GM21786 (cell line): ENCODE measurements around the gene UBN1.

Experiments
- ATAC-seq: cut with Tn5 transposase; IDR thresholded peaks from one replicate; pipeline ENCODE4 v1.9.1; 2021; ENCODE audit not compliant: unreplicated experiment

UBN1 gene

DNA sequence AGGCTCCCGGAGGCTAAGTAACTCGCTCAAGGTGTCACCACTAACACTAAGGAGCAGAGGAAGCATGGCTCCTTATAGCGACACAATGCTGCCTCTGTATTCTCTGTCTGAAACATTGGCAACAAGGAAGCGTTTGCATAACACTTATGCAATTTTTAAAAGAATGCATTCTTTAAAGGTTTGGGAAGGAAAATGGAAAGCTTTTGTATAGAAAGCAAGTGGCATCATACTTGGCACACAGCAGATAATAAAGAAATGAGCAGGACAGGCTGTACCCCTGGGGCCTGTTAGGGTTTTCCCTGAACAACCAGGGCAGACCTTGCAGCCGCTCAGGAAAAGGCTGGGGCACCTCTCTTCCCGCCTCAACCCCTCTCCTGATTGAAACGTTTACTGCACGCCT is 52.8 kb downstream of the UBN1 start:
- ATAC-seq = no peak

DNA sequence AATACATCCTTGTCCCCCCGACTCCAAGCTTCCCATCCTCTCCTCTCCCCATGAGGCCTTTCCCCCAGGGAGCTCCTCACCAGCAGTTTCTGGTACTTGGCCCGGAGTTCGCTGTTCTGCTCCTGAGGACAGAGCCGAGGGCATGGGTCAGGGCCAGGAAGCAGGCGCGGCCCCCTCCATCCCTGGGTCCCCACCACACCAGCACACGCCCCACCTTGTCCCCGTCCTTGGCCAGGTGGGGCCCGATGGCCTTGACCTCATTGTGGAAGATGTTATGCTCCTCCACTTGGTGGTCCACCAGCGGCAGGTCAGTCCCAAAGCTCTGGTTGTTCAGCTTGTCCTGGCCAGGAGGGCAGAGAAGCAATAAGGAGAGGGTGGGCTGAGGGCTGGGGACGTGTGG is 53.5 kb downstream of the UBN1 start:
- ATAC-seq = no peak

DNA sequence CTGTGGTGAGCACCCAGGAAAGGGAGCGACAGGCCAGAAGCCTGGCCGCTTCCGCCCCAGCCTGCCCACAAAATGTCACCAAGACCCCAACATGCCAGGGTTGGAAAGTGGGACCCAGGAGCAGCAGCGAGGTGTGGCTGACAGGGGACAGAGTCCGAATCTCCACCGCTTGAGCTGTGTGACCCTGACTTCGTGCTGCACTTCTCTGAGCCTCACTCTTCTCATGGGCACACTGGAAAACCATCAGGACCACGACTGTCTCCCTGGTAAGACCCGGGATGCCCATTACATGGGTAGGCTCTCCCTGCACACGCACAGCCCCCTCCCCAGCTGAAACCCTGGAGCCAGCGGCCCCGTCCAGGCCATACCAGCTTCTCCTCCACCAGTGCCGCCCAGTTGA is 54.8 kb downstream of the UBN1 start:
- no peak for ATAC-seq

DNA sequence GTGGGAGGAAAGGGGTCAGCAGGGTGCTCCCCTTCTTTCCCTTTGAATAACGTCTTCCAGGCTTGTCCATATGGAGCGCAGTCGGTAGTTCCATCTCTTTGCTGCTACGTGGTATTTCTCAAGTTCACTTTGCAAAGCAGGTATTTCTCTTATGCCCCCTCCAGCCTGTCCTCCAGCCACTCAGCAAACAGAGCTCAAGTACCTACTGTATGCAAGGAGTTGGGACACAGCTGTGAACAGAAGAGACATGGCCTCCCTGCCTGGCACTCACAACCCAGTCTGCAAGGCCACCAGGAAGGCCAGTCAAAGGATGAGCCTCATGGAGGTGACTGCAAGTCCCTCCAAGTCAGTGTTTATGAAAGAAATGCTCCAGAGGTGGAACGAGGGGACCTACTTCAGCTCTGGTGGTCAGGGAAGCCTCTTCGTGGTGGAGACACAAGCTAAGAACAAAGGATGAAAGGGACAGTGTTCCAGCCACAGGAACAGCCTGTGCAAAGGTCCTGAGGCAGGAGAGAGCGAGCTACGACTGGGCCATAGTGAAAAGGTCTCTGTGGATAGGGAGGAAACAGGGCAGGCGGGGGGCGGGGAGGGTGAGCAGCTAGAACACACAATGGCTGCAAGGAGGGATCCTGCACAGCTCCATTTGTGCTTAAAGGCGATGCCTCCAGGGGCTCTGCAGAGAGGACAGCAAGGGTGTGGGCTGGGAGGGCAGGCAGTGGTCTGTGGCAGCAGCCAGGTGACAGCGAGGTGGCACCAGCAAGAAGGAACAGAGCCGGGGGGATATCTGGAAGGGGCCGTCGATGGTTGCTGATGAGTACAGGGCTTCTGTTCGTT is 57.0 kb downstream of the UBN1 start:
- ATAC-seq = no peak

DNA sequence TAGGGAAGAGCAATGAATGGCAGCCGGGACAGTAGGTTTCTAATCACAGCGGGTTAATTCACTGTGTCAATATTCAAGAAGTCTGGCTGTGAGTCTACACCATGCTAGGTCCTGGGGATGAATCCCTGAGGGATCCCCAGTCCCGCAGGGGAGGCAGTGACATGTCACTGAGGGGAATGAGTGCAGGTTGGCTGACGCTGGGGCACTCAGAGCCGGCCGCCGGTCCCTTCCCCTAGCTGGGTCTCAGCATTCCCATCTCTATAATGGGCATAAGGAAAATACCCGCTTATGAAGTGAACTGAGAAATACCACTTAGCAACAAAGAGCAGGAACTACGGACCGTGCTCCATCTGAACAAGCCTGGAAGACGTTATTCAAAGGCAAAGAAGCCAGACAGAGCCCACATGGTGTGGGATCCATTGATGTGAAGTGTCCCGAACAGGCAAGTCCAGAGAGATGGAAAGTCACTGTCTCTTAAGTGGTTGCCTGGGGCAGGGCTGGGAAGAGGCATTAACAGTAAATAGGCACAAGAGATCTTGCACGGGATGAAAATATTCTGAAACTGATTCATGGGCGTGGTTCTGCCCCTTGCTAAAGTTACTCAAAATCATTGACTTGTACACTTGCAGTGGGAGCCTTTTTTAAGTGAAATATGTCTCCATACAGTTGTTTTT is 57.8 kb downstream of the UBN1 start:
- no peak for ATAC-seq

DNA sequence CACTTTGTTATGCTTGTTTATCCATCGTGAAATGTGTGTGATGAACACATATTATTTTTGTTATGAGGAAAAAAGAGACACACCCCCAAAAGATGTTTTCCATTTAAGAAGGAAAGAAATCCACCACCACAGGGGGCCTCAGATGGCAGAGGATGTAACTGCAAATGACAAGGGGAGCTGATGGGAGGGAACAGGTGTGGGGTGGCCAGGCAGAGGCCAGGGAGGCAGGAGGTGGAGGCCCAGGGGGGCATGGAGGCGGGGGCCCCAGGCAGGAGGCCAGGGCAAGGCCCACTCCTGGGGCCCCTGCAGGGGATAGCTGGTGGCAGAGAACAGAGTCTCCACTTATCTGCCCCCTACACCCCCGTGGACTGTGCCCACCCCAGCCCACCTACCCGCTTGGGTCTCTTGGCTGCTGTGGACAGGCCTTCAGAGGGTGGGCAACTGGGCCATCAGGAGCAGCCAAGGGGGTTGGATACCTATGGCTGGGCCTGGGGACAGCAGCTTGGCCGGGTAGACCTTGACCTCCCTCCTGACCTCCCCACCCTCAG is 61.6 kb downstream of the UBN1 start:
- no peak for ATAC-seq

DNA sequence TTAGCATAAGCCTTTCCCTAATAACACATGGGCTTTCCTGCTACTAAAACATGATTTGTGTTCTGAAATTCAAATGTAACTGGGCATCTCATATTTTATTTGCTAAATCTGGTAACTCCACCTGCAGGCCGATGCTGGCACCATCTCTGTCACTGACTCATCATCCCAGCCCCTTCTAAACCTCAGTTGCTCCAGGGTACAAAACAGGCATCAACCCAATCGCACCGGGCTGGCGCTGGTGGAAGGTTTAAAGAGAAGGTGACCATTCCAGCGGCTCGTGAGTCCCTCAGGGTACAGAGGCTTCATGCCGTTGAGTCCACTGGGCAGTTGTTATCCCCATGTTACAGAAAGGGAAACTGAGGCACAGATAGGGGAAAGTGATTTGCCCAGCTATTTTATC is 62.5 kb downstream of the UBN1 start:
- no peak for ATAC-seq

DNA sequence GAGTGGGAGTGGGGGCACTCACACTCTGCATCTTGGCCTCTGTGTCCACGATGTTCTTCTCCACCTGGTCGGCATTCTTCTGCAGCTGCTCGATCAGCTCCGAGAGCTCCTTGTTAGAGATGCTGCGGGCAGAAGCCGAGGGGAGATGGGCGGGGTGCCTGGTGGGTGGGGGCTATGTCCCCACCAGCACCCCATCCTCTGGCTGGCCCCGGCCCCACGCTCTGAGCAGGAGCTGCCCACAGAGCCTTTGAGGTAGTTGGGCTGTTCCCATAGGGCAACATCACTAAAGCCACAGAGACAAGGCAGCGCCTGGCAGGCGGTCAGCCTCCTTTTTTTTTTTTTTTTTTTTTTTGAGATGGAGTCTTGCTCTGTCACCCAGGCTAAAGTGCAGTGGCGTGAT is 63.5 kb downstream of the UBN1 start:
- ATAC-seq = no peak

DNA sequence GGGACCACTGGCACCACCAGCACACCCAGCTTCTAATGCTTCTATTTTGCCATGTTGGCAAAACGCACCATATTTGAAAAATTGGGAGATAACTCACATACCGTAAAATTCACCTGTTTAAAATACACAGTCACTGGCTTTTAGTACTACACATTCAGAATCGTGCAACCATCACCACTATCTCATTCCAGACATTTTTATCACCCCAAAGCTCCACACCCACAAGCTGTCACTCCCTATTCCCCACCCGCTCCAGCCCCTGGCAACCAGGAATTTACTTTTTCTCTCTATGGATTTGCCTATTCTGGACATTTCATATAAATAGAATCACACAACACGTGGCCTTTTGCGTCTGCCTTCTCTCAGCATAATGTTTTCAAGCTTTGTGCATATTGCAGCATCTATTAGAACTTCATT is 64.7 kb downstream of the UBN1 start:
- ATAC-seq = no peak

DNA sequence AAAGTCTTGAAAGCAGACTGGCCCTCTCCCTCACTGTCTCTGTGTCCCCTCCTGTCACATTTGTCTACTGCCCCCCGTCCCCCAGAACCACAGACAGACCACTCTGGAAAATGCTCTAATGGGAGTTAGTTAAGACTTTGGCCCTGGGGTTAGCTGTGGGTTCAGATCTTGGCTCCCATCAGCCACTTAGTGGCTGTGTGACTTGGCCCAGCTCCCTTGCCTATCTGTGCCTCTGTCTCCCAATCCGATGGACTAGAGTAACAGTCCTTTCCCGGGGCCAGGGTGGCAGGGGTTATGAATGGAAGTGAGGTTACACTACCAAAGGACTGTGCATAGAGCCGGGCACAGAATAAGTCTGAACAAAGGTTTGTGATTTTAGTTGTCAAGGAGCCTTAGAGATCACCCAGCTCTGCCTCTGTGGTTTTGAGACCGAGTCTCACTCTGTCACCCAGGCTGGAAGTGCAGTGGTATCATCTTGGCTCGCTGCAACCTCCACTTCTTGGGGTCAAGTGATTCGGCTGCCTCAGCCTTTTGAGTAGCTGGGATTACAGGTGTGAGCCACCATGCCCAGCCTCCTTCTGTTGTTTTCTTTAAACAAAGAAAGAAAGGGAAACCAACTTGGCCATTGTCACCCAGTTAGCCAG is 66.0 kb downstream of the UBN1 start:
- no peak for ATAC-seq

DNA sequence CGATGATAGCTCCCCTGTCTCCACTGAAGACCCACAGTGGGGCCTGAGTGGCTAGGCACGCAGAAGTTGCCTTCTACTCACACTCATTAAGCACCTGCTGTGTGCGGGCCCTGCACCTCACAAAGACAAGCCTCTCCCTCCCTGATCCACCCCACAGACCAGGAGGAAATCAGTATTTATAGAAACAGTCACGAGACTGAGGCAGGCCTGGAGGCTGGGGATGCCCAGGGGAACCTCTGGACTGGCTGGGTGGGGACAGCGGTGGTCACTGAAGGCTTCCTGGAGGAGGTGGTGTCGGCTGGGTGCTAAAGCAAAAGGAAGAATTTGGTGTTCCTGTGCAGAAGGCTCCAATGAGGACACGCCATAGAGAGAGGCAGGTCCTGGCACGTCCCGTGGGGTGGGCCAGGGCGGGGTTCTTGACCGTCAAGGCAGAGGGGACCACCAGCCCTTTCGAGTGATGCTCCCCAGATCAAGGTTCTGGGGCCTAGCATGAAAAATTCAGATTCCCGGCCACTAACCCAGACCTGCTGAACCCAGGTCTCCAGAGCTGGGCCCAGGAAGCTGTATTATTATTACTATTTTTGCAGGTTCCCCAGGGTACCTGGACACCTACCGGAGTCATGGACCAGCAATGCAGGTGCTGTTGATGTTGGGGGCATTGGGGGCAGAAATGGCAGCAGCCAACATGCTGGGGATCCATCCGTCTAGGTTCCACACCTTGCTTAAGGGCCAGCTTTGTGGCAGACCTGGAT is 66.7 kb downstream of the UBN1 start:
- ATAC-seq = no peak

DNA sequence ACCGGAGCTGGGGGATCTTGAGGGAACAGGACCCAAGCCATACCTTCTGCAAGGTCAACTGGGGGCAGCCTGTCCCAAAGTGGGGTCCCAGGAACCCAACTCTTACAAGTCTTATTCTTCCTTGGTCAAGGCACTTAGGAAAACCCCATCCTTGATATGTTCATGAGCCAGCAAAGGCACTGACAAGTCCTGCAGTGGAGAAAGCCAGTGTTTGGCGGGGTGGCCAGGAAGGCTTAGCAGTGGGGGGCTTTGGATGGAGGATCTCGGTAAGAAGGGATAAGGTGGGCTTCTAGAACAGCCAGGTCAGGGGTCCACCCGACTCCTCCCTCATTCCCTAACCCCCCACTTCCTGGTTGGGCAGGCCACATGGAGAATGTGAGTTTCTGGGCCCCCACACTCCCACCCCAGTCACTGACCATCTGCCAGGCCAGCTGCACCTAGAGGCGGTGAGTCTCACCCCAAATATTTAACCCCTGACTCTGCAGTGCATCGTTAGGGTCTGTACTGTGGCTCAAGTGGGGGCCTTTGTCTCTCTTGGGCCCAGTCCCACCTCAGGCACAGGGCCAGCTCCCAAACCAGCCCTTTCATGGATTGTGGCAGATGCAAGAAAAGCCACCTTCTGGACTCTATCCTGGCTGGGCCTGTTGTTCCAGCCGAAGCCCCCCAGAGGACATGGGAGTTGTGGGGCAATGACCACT is 67.4 kb downstream of the UBN1 start:
- no peak for ATAC-seq

DNA sequence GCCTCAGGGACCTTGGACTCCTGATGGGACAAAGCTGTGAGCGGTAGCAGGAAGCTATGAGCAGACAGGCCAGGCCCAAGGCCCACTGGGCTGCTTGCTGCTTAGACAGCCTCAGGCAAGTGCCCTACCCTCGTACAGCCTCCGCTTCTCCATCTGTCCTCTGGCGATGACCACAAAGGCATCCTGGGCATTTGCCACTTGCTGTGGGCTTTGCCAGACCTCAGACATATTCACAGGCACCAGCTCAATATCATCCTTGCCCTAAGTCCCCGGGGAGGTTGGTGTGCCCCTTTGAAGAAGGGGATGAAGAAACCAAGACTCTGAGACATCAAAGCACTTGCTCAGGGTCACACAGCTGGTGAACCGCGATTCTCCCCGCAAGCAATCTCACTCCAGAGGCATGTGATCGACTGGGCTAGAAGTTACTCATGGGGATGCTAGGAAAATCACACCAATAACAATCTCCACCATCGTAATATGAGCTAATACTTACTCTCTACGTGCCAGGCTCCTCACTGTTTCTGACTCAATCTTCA is 68.0 kb downstream of the UBN1 start:
- ATAC-seq = no peak

DNA sequence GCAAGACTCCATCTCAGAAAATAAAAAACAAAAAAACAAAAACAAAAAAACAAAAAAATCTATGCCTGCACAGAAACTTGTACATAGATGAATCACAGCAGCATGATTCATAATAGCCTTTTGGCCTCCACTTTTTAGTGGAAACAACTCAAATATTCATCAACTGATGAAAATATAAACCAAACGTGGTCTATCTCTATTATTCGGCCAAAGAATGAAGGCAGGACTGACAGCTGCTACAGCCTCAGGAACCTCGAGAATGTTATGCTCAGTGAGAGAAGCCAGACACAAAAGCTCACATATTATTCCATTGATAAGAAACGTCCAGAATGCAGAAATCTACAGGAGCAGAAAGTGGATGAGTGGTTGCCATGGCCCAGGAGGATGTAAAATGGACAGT is 69.8 kb downstream of the UBN1 start:
- no peak for ATAC-seq

DNA sequence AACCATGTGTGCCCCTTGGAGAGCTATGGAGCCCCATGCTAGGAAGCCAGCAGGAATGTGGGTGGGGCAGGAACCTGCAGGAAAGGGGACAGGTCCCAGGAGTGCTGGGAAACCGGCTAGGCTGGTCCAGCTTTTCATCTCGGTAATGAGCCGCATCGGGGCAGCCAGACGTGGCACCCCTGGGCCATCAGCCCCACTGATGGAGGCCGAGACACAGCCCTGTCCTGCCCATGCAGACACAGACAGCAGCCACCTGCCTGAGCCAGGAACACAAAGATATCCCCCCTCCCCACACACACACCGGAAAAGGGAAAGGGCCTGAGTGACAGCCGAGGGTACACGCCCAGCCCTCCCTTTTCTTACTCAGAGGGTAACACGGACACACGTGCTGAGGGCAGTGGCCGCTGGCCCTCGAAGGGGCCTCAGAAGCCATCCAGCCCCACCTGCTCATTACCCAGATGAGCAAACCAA is 71.5 kb downstream of the UBN1 start:
- no peak for ATAC-seq

DNA sequence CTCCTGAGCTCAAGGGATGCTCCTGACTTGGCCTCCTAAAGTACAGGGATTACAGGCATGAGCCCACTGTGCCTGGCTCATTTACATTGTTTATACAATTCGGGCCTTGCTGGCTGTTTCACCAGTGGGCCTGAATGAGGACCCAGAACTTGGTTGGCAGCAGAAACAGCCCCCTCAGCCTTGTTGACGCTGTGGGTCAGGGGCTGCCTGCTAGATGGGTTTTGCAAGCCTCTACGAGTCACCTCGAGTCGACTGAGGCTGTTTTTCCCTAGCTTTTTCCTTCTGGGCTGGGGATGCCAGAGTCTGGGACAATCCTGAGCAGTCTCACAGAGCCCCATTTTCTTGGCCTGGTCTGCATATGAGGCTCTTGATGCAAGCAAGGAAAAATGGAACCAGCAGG is 73.5 kb downstream of the UBN1 start:
- ATAC-seq = no peak

DNA sequence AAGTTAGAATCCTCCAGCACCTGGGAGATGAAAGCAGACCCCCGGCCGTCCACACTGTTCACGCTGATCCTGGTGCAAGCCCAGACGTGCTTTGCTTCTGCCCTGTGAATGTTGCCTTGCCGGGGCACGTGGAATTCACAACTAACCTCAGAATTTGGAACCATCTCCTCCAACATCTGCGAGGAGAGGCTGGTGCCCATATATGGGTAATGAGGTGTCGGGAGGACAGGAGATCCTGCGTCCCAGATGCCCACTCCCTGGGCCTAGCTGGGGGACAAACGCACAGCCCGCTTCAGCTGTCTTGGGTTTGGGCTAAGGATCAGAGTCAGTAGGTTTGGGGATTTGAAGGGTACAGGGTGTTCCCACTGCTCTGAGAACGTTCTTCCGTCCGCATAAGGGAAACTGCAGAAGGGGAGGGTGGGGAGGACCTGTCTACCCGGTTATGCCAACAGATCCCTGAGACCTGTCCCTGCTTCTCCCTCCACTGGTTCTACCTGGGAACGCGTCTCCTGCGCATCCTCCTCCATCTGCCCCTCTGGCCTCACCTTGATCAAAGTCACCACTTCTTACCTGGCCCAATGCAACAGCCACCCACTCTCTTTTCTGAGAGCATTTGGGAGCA is 75.6 kb downstream of the UBN1 start:
- no peak for ATAC-seq

DNA sequence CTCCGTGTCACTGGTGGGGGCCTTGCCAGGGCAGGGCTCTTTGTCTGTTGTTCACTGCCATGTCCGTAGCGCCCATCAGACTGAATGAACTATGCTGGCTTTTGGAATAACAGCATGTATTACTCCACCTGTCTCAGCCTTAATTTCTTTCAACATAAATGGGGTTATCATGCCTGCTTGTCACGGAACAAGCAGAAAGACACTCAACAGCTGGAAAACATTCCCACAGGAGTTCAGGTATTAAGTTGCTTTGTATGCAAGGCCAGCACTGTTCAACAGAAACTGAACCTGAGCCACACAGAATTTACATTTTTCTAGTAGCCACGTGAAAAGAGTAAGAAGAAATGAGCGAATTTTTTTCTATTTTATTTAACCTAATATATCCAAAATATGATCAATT is 76.6 kb downstream of the UBN1 start:
- no peak for ATAC-seq

DNA sequence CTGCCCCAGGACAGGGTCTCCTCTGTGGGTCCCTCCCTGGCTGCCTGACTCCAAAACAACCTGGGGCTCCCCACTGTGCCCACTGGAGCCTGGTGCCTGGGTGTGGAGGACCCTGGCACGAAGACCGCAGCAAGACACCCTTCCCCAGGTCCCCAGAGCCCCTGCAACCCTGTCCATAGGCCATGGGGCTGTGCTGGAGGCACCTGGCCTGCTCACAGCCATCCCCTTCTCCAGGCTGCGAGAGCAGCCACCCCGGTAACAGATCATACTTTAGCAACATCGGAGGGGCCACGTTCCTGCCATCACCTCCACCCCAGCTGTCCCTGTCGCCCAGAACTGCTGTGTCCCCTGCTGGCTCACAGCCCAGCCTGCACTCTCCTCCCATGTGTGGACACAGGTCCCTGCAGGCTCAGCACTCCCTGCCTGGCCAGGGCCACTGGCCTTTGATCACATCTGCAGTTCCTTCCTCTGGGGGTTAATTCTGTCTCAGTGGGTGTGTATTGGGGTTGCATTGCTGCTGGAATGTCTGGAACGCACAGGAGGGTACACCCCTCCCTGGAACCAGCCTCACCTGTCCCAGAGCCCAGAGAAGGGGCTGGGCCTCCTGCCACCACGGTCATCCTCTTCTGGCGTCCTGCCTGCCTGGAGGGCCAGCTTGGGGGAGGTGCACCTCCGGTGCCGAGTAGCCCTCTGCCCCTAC is 77.5 kb downstream of the UBN1 start:
- ATAC-seq = no peak
